B cell (primary cell): ENCODE data around the gene DNAH11. TPM values are rescaled to one million over a fixed set of nuclear protein-coding genes. Genes with fewer than 3 reads are reported as not detected.

Source experiments
- ATAC-seq: fragments of 200-7000 bp; cut with Tn5 transposase; one replicate; pipeline ENCODE4 v1.10.0; 2021; ENCODE audit warnings: low read depth, mild to moderate bottlenecking, moderate number of reproducible peaks, moderate library complexity
- CTCF ChIA-PET: fragments of 350-600 bp; sonication (Branson Sonifier 250); formaldehyde crosslinking; loops from one replicate; lab custom pipeline; 2021; ENCODE audit warnings: antibody characterized with exemption, inconsistent platforms; lab: Charles Lee
- POLR2A ChIA-PET: fragments of 350-600 bp; sonication (Branson Sonifier 250); formaldehyde crosslinking; loops from one replicate; lab custom pipeline; 2021; ENCODE audit warnings: antibody characterized with exemption; lab: Charles Lee
- DNase-seq: peaks from one replicate; pipeline ENCODE4 v3.0.0; 2013
- H2AFZ ChIP-seq: 2 replicates; pipeline ENCODE4 v1.6.1; 2012; ENCODE audit warnings: mild to moderate bottlenecking, low read depth, low read length; ENCODE audit not compliant: insufficient read depth, poor library complexity, severe bottlenecking
- H3K27ac ChIP-seq, 2 donors: 1 replicate in 1 of 2; 2 replicates in 1 of 2; pipeline ENCODE4 v1.5.1; 2012 to 2013; ENCODE audit warnings: low read length in 2 of 2, mild to moderate bottlenecking in 2 of 2, moderate library complexity in 1 of 2
- H3K27me3 ChIP-seq, 4 experiments: fragments of 200-600 bp in 1 of 4; sonication (generic) in 1 of 4; replicated peaks in 1 of 4; 1 replicate in 2 of 4; 2 replicates in 2 of 4; pipeline versions ENCODE4 v1.6.1 to v1.7.0; 2013 to 2016; ENCODE audit warnings: low read length in 3 of 4, mild to moderate bottlenecking in 2 of 4, mixed read lengths in 1 of 4, moderate library complexity in 1 of 4; ENCODE audit not compliant: insufficient read depth in 4 of 4, control insufficient read depth in 3 of 4; ENCODE audit errors: control extremely low read depth in 1 of 4
- H3K36me3 ChIP-seq, 2 experiments: replicated peaks in 1 of 2; 1 replicate in 1 of 2; 2 replicates in 1 of 2; pipeline versions ENCODE4 v1.6.1 to v1.7.1; 2013; ENCODE audit warnings: low read length in 1 of 2; ENCODE audit not compliant: insufficient read depth in 2 of 2, control insufficient read depth in 1 of 2; ENCODE audit errors: control extremely low read depth in 1 of 2, extremely low read depth in 1 of 2
- H3K4me1 ChIP-seq, 2 donors: fragments of 200-600 bp in 1 of 2; sonication (generic) in 1 of 2; 1 replicate in 1 of 2; 2 replicates in 1 of 2; pipeline versions ENCODE4 v1.5.1 to v1.6.1; 2013 to 2017; ENCODE audit warnings: low read length in 2 of 2; ENCODE audit not compliant: control insufficient read depth in 2 of 2, insufficient read depth in 2 of 2
- H3K4me2 ChIP-seq: replicated peaks from 2 replicates; pipeline ENCODE3; 2012; ENCODE audit warnings: mild to moderate bottlenecking, low read depth, low read length; ENCODE audit not compliant: poor library complexity, severe bottlenecking
- H3K4me3 ChIP-seq, 5 experiments: fragments of 200-600 bp in 1 of 5; sonication (generic) in 1 of 5; 1 replicate in 3 of 5; 2 replicates in 2 of 5; pipeline versions ENCODE4 v1.5.1 to v1.7.0; 2011 to 2016; ENCODE audit warnings: low read length in 4 of 5, mild to moderate bottlenecking in 4 of 5, low read depth in 2 of 5, control low read depth in 1 of 5, moderate library complexity in 1 of 5; ENCODE audit not compliant: insufficient read depth in 1 of 5; ENCODE audit errors: control extremely low read depth in 1 of 5, extremely low read depth in 1 of 5
- H3K79me2 ChIP-seq: fragments of 200-600 bp; sonication (generic); one replicate; pipeline ENCODE4 v1.6.0; 2016; ENCODE audit warnings: low read length; ENCODE audit not compliant: control insufficient read depth, insufficient read depth
- H3K9ac ChIP-seq: fragments of 200-600 bp; sonication (generic); 2 replicates; pipeline ENCODE4 v1.6.1; 2017; ENCODE audit warnings: mild to moderate bottlenecking, low read length, moderate library complexity
- H3K9me3 ChIP-seq, 3 donors: one replicate each; pipeline versions ENCODE4 v1.6.1 to v1.7.1; 2013; ENCODE audit warnings: low read length in 2 of 3; ENCODE audit not compliant: control insufficient read depth in 2 of 3, insufficient read depth in 1 of 3; ENCODE audit errors: control extremely low read depth in 1 of 3
- H4K20me1 ChIP-seq: 2 replicates; pipeline ENCODE4 v1.6.0; 2012; ENCODE audit warnings: mild to moderate bottlenecking, low read length; ENCODE audit not compliant: insufficient read depth, control insufficient read depth, poor library complexity, severe bottlenecking
- H3K27ac Mint-ChIP-seq: one replicate; pipeline ENCODE4 v1.8.0; 2021; ENCODE audit warnings: mixed read lengths
- H3K27me3 Mint-ChIP-seq: one replicate; pipeline ENCODE4 v1.8.0; 2021; ENCODE audit warnings: mixed read lengths
- H3K4me1 Mint-ChIP-seq: one replicate; pipeline ENCODE4 v1.8.0; 2021; ENCODE audit warnings: mixed read lengths
- H3K4me3 Mint-ChIP-seq: one replicate; pipeline ENCODE4 v1.8.0; 2021; ENCODE audit warnings: mixed read lengths
- H3K9me3 Mint-ChIP-seq: one replicate; pipeline ENCODE4 v1.8.0; 2022; ENCODE audit warnings: mixed read lengths; ENCODE audit not compliant: insufficient read depth
- CTCF ChIP-seq: fragments of 200-600 bp; IDR thresholded peaks from one replicate; pipeline ENCODE4 v1.8.0; 2022; ENCODE audit warnings: antibody characterized with exemption, mild to moderate bottlenecking
- EZH2 ChIP-seq: IDR thresholded peaks from 2 replicates; pipeline ENCODE4 v1.6.1; 2012; ENCODE audit warnings: borderline replicate concordance, low read depth, mild to moderate bottlenecking, moderate library complexity, low read length; ENCODE audit not compliant: insufficient read depth, poor library complexity, severe bottlenecking
- WGBS: methylation state at CpG from one replicate; pipeline ENCODE4 v1.1.5; 2013; ENCODE audit warnings: missing lambda C conversion rate; ENCODE audit not compliant: insufficient coverage; 5-methylcytosine and 5-hydroxymethylcytosine counted together
- intact Hi-C: fragments of 100-400 bp; cut with micrococcal nuclease; formaldehyde crosslinking; loops from one replicate; pipeline ENCODE4 v1.10.0; 2022
- polyA plus RNA-seq: library from polyadenylated mRNA; depleted of rRNA; stranded (reverse); fragments of >200 nt; gene quantifications from 2 replicates; pipeline ENCODE4 v1.2.3, GENCODE V29; 2012
- total RNA-seq, 2 donors: library from RNA; stranded (reverse); fragments of 120-200 nt in 1 of 2; gene quantifications; 1 replicate in 1 of 2; 2 replicates in 1 of 2; pipeline versions ENCODE4 v1.2.3 to v1.2.4, GENCODE V29; 2013 to 2022

DNAH11 gene
- total and polyA plus RNA-seq, 2 donors (not counting 1 experiment from before 2014, with no cell fraction given), result not detected

GRCh38 chr7:21844742-21845141 is 301.9 kb downstream of the DNAH11 start:
- H3K9me3 Mint-ChIP-seq, result no peaks in the 10 kb centered on the region
- CTCF ChIA-PET, result no interaction called here
- Histone ChIP-seq H3K9ac (no peak overlapping the region), H3K4me3 (no peak overlapping the region), H2AFZ (no peak overlapping the region), H3K79me2 (no peaks in the 10 kb centered on the region), H3K27ac (no peak overlapping the region), H4K20me1 (no peaks in the 10 kb centered on the region), H3K36me3 (no peaks in the 10 kb centered on the region), H3K4me2 (no peak overlapping the region), H3K4me1 (no peaks in the 10 kb centered on the region), H3K27me3 (no peaks in the 10 kb centered on the region), H3K9me3 (peaks cover 0 to 8% (median 0%) of the 10 kb centered on the region in 3 donors)
- ATAC-seq, result no peak
- H3K27ac Mint-ChIP-seq, result no peak overlapping the region
- POLR2A ChIA-PET, result no interaction called here
- intact Hi-C loops, result no loop called here
- DNase-seq, result no peak
- TF ChIP-seq CTCF (no peak), EZH2 (no peak)
- H3K4me1 Mint-ChIP-seq, result no peaks in the 10 kb centered on the region
- whole genome bisulfite sequencing, result no CpG with 5 or more reads among the region's 1 CpG
- H3K27me3 Mint-ChIP-seq, result no peaks in the 10 kb centered on the region
- H3K4me3 Mint-ChIP-seq, result no peak overlapping the region

DNA sequence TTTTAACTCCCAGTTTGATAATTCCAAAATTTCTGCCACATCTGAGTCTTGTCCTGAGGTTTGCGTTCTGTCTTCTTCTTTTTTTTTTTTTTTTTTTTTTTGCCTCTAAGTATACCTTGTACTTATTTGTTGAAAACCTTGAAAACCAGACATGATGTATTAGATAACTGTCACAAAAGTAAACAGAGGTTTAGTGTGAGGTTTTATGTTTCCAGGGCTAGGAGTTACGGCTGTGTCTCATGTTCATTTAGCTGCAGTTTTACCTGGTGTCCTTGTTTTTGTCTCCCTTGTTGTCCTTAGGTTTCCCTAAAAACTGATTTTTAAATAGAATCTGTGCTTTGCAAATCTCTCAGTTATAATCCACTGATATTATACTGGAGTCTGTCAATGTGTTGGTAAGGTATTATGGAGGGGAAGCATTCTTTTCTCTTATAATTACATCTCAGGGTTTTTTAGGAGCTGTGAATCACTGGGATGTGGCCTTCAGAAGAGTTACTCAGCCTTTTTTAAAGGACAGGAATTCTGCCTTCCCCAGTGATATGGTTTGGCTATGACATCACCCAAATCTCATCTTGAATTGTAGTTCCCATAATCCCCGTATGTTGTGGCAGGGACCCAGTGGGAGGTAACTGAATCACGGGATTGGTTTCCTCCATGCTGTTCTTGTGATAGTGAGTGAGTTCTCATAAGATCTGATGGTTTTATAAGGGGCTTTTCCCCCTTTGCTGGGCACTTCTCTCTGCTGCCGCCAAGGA is 307.9 kb downstream of the DNAH11 start:
- WGBS, result 94% methylated on average over 2 of the region's 5 CpGs
- Histone ChIP-seq H2AFZ (no peak overlapping the region), H3K36me3 (no peaks in the 10 kb centered on the region), H3K4me3 (no peak overlapping the region), H3K27me3 (no peaks in the 10 kb centered on the region), H3K9ac (no peak overlapping the region), H3K9me3 (peaks cover 0 to 8% (median 0%) of the 10 kb centered on the region in 3 donors), H3K79me2 (no peaks in the 10 kb centered on the region), H3K4me1 (peaks cover 5 to 6% of the 10 kb centered on the region in 2 donors), H3K4me2 (no peak overlapping the region), H4K20me1 (no peaks in the 10 kb centered on the region), H3K27ac (no peak overlapping the region)
- no peak for ATAC-seq
- intact Hi-C loops, result no loop called here
- no peak for DNase-seq
- no peaks in the 10 kb centered on the region for H3K9me3 Mint-ChIP-seq
- TF ChIP-seq CTCF (no peak), EZH2 (no peak)
- peaks cover 8% of the 10 kb centered on the region for H3K4me1 Mint-ChIP-seq
- H3K27ac Mint-ChIP-seq, result no peak overlapping the region
- ChIA-PET POLR2A (no interaction called here), CTCF (no interaction called here)
- no peak overlapping the region for H3K4me3 Mint-ChIP-seq
- peaks cover 4% of the 10 kb centered on the region for H3K27me3 Mint-ChIP-seq
